Erythroblast (primary cell): Measurements from ENCODE around the gene NOXA1.

Experiments
- GATA1 ChIP-seq: IDR thresholded peaks from 2 replicates; pipeline ENCODE4 v1.6.1; 2011; ENCODE audit warnings: low read depth, mild to moderate bottlenecking, control low read depth, low read length, moderate library complexity
- POLR2A ChIP-seq: IDR thresholded peaks from 2 replicates; pipeline ENCODE4 v1.6.1; 2011; ENCODE audit warnings: mild to moderate bottlenecking, low read length

GRCh38 chr9:137456864-137457405 lies 33.7 kb downstream of the NOXA1 start:
- no peak for TF ChIP-seq POLR2A
- TF ChIP-seq GATA1 = no peak
